GM10266 (cell line): ENCODE measurements around the gene HP1BP3.

Experiments used
- DNase-seq: peaks from one replicate; pipeline ENCODE4 v3.0.0; 2012; ENCODE audit errors: extremely low spot score
- CTCF ChIP-seq: IDR thresholded peaks from 2 replicates; pipeline ENCODE4 v1.5.1; 2012; ENCODE audit warnings: mild to moderate bottlenecking, low read depth; ENCODE audit not compliant: control insufficient read depth, insufficient read depth; ENCODE audit errors: missing control alignments

The HP1BP3 gene

DNA sequence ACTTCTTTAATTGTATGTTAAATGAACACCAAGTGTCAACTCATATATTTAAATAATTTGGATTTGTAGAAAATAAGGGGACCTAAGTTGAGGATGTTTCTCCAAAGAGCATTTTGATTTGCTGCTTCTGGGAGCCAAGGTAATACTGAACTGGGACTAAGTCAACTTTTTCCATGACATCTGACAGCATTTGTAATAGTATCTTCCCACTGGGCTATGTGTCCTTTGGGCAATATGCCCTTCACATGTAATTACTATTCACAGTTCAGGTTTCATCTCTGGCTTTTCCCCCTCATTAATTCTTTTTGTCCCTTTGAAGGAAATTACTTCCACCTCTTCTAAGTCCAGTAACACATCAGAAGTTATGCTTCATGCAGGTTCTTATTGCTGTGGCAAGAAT lies 36.7 kb upstream of the HP1BP3 start:
- no peak for TF ChIP-seq CTCF
- no peak for DNase-seq

- DNase-seq: no peak
- TF ChIP-seq CTCF: no peak
These were observed 34.4 kb upstream of the HP1BP3 start for GRCh38 chr1:20821466-20821865.

DNA sequence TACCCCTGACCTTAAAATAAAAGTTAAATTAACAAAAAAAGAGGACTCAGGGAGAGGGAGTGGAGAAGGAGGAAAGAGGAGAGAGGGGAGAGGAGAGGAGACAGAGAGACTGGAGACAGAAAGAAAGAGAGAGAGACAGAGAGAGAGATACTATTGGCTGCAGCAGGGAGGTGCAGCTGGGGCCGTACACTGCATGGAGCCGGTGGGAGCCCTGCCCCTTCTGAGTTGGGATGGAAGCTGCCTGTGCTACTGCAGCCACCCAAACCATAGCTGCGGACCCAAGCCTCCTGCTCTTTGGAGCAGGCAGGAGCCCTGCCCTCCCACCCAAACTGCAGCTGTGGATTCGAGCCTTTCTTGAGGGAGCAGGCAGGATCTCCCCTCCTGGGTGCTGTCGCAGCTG lies 32.7 kb upstream of the HP1BP3 start:
- TF ChIP-seq CTCF: no peak
- DNase-seq: no peak

GRCh38 chr1:20814534-20814871 lies 27.4 kb upstream of the HP1BP3 start:
- no peak for DNase-seq
- no peak for TF ChIP-seq CTCF

- TF ChIP-seq CTCF: no peak
- DNase-seq: no peak
These were observed 24.8 kb upstream of the HP1BP3 start for GRCh38 chr1:20811916-20812315.

DNA sequence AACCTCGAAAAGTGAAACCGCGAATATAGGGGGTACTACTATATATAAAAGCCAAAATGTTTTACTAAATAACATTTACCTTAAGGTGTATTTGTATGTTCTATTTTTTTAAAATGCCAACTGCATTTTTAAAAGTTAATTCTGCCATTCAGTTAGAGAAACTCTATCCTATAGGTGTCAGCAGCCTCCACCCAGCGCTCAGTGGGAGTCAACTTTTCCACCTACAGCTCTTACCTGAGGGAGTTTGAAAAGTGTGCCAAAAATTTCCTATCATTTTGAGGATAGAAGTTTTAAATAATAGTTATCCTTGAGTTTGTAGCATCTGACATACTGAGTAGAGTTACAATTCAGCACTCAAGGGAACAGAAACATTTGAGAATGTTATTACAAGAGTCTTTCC lies 6.1 kb upstream of the HP1BP3 start:
- no peak for TF ChIP-seq CTCF
- no peak for DNase-seq

- DNase-seq: no peak
- no peak for TF ChIP-seq CTCF
These were observed 5.1 kb upstream of the HP1BP3 start for GRCh38 chr1:20792196-20792595.
